BE2C (cell line): ENCODE results near the gene REM2.

Source experiments
- DNase-seq: peaks from one replicate; pipeline ENCODE4 v3.0.0-alpha.2; 2020
- H3K27me3 ChIP-seq: fragments of 250-450 bp; sonication (Bioruptor Pico); 2 replicates; pipeline ENCODE4 v1.5.1; 2020; ENCODE audit warnings: mild to moderate bottlenecking
- H3K36me3 ChIP-seq: fragments of 250-450 bp; sonication (Bioruptor Pico); 2 replicates; pipeline ENCODE4 v1.5.1; 2020; ENCODE audit warnings: mild to moderate bottlenecking
- H3K4me1 ChIP-seq: fragments of 250-450 bp; sonication (Bioruptor Pico); 2 replicates; pipeline ENCODE4 v1.5.1; 2020
- H3K4me3 ChIP-seq: 2 replicates; pipeline ENCODE4 v1.5.1; 2011; ENCODE audit warnings: low read depth, low read length
- H3K9me3 ChIP-seq: fragments of 250-450 bp; sonication (Bioruptor Pico); 2 replicates; pipeline ENCODE4 v1.5.1; 2020
- TF ChIP-seq, protein P1 (sequence below): IDR thresholded peaks from 2 replicates; pipeline ENCODE4 v1.5.1; 2012; ENCODE audit warnings: mild to moderate bottlenecking, low read depth, low read length

The REM2 gene

DNA sequence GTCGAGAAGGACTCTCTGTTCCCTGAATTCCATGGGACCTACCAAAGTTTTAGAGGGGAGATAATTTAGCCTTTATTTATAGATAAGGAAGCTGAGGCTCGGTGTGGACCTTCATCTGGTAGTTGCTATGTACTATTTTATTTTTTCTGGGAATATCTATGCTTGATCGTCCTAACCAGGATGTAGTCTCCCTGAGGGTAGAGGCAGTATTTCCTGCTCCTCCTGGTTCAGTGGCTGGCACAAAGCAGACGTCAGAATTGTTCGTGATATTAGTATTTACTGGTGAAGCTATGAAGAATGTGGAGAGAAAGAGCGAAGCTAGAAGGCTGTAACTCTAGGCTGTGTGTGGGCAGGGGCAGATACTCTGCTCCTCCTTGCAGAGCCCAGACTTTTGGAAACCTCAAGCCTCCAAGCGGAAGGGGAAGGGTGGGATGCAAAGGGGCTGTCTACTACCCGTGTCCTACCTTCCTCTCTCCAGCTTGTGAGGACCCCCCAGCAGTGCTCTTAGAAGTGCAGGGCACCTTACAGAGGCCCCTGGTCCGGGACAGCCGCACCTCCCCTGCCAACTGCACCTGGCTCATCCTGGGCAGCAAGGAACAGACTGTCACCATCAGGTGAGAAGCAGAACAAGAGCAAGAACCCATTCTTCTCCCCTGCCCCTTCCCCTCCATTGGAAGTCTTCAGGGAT, 10.0 kb upstream of the REM2 start:
- Histone ChIP-seq H3K36me3 (no peaks in the 10 kb centered on the region), H3K4me3 (peak overlapping the region; percentile 83)
- TF ChIP-seq, protein P1, sequence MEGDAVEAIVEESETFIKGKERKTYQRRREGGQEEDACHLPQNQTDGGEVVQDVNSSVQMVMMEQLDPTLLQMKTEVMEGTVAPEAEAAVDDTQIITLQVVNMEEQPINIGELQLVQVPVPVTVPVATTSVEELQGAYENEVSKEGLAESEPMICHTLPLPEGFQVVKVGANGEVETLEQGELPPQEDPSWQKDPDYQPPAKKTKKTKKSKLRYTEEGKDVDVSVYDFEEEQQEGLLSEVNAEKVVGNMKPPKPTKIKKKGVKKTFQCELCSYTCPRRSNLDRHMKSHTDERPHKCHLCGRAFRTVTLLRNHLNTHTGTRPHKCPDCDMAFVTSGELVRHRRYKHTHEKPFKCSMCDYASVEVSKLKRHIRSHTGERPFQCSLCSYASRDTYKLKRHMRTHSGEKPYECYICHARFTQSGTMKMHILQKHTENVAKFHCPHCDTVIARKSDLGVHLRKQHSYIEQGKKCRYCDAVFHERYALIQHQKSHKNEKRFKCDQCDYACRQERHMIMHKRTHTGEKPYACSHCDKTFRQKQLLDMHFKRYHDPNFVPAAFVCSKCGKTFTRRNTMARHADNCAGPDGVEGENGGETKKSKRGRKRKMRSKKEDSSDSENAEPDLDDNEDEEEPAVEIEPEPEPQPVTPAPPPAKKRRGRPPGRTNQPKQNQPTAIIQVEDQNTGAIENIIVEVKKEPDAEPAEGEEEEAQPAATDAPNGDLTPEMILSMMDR = no peak

DNA sequence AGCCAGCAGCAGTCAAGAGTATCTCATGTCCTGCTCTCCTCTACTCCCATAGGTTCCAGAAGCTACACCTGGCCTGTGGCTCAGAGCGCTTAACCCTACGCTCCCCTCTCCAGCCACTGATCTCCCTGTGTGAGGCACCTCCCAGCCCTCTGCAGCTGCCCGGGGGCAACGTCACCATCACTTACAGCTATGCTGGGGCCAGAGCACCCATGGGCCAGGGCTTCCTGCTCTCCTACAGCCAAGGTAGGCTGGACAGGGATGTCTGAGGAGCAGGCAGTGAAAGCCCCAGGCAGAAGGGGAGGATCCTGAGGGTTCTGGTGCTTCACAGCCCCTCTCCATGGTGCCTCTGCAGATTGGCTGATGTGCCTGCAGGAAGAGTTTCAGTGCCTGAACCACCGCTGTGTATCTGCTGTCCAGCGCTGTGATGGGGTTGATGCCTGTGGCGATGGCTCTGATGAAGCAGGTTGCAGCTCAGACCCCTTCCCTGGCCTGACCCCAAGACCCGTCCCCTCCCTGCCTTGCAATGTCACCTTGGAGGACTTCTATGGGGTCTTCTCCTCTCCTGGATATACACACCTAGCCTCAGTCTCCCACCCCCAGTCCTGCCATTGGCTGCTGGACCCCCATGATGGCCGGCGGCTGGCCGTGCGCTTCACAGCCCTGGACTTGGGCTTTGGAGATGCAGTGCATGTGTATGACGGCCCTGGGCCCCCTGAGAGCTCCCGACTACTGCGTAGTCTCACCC, 7.8 kb upstream of the REM2 start:
- no peak for DNase-seq
- TF ChIP-seq, protein P1 = no peak
- Histone ChIP-seq H3K27me3 (no peaks in the 10 kb centered on the region), H3K4me3 (no peak overlapping the region), H3K36me3 (no peaks in the 10 kb centered on the region), H3K4me1 (0 out of 2 replicates have a peak, but pooled peaks cover 4% of the 10 kb centered on the region), H3K9me3 (no peaks in the 10 kb centered on the region)

More for the DNA sequence above, 10.0 kb upstream of the REM2 start:
- H3K27me3 ChIP-seq = no peaks in the 10 kb centered on the region
- 0 out of 2 replicates have a peak, but pooled peaks cover 4% of the 10 kb centered on the region for H3K4me1 ChIP-seq
- no peaks in the 10 kb centered on the region for H3K9me3 ChIP-seq
- no peak for DNase-seq

DNA sequence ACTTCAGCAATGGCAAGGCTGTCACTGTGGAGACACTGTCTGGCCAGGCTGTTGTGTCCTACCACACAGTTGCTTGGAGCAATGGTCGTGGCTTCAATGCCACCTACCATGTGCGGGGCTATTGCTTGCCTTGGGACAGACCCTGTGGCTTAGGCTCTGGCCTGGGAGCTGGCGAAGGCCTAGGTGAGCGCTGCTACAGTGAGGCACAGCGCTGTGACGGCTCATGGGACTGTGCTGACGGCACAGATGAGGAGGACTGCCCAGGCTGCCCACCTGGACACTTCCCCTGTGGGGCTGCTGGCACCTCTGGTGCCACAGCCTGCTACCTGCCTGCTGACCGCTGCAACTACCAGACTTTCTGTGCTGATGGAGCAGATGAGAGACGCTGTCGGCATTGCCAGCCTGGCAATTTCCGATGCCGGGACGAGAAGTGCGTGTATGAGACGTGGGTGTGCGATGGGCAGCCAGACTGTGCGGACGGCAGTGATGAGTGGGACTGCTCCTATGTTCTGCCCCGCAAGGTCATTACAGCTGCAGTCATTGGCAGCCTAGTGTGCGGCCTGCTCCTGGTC, 7.2 kb upstream of the REM2 start:
- Histone ChIP-seq H3K9me3 (no peaks in the 10 kb centered on the region), H3K36me3 (no peaks in the 10 kb centered on the region), H3K27me3 (no peaks in the 10 kb centered on the region), H3K4me3 (no peak overlapping the region), H3K4me1 (0 out of 2 replicates have a peak, but pooled peaks cover 2% of the 10 kb centered on the region)
- TF ChIP-seq, protein P1 = no peak
- no peak for DNase-seq

DNA sequence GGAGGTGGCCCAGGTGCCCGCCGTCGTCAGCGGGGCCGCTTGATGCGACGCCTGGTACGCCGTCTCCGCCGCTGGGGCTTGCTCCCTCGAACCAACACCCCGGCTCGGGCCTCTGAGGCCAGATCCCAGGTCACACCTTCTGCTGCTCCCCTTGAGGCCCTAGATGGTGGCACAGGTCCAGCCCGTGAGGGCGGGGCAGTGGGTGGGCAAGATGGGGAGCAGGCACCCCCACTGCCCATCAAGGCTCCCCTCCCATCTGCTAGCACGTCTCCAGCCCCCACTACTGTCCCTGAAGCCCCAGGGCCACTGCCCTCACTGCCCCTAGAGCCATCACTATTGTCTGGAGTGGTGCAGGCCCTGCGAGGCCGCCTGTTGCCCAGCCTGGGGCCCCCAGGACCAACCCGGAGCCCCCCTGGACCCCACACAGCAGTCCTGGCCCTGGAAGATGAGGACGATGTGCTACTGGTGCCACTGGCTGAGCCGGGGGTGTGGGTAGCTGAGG, 6.0 kb upstream of the REM2 start:
- Histone ChIP-seq H3K9me3 (no peaks in the 10 kb centered on the region), H3K36me3 (no peaks in the 10 kb centered on the region), H3K27me3 (no peaks in the 10 kb centered on the region), H3K4me3 (no peak overlapping the region), H3K4me1 (no peaks in the 10 kb centered on the region)
- no peak for DNase-seq
- TF ChIP-seq, protein P1 = no peak

- Histone ChIP-seq H3K4me1 (peaks cover 5% of the 10 kb centered on the region), H3K4me3 (no peak overlapping the region), H3K9me3 (no peaks in the 10 kb centered on the region), H3K36me3 (no peaks in the 10 kb centered on the region), H3K27me3 (no peaks in the 10 kb centered on the region)
- TF ChIP-seq, protein P1 = no peak
- DNase-seq = no peak
These were observed 4.5 kb upstream of the REM2 start for GRCh38 chr14:22878271-22879246.
